H9 (cell line): ENCODE measurements around the gene CEP170B. TPM values are rescaled to one million over a fixed set of nuclear protein-coding genes. Genes with fewer than 3 reads are reported as not detected.

ENCODE experiments used
- DNase-seq: peaks from one replicate; pipeline ENCODE4 v3.0.0-alpha.2; 2017
- H2AFZ ChIP-seq: one replicate; pipeline ENCODE4 v1.6.1; 2013; ENCODE audit warnings: mild to moderate bottlenecking, low read length, control low read depth, moderate library complexity
- H2AK5ac ChIP-seq: 2 replicates; pipeline ENCODE4 v1.6.1; 2013; ENCODE audit warnings: low read length, control low read depth, mixed read lengths; ENCODE audit not compliant: insufficient read length
- H2BK120ac ChIP-seq: one replicate; pipeline ENCODE4 v1.6.1; 2013; ENCODE audit warnings: low read depth, mild to moderate bottlenecking, low read length, control low read depth, inconsistent platforms; ENCODE audit not compliant: poor library complexity, severe bottlenecking
- H2BK12ac ChIP-seq: 2 replicates; pipeline ENCODE4 v1.6.1; 2013; ENCODE audit warnings: low read length, control low read depth, mixed read lengths, low read depth; ENCODE audit not compliant: insufficient read length
- H2BK15ac ChIP-seq: 2 replicates; pipeline ENCODE4 v1.6.1; 2013; ENCODE audit warnings: low read depth, low read length, control low read depth
- H2BK20ac ChIP-seq: one replicate; pipeline ENCODE4 v1.6.1; 2013; ENCODE audit warnings: low read depth, mild to moderate bottlenecking, low read length, control low read depth, inconsistent platforms; ENCODE audit not compliant: poor library complexity, severe bottlenecking
- H2BK5ac ChIP-seq: 2 replicates; pipeline ENCODE4 v1.6.1; 2013; ENCODE audit warnings: low read length, control low read depth, mixed read lengths; ENCODE audit not compliant: insufficient read length
- H3K14ac ChIP-seq: 2 replicates; pipeline ENCODE4 v1.6.1; 2013; ENCODE audit warnings: low read length, control low read depth; ENCODE audit not compliant: insufficient read depth
- H3K18ac ChIP-seq: 2 replicates; pipeline ENCODE4 v1.6.1; 2013; ENCODE audit warnings: low read depth, mild to moderate bottlenecking, mixed read lengths, low read length, control low read depth; ENCODE audit not compliant: insufficient read length
- H3K23ac ChIP-seq: 2 replicates; pipeline ENCODE4 v1.6.1; 2013; ENCODE audit warnings: low read length, control low read depth, mixed read lengths, low read depth; ENCODE audit not compliant: insufficient read length
- H3K23me2 ChIP-seq: 2 replicates; pipeline ENCODE4 v1.6.1; 2013; ENCODE audit warnings: low read depth, mild to moderate bottlenecking, mixed read lengths, low read length, control low read depth; ENCODE audit not compliant: insufficient read length, poor library complexity, severe bottlenecking
- H3K27ac ChIP-seq: 2 replicates; pipeline ENCODE4 v1.5.1; 2013; ENCODE audit warnings: low read length, control low read depth, mixed read lengths, low read depth; ENCODE audit not compliant: insufficient read length
- H3K27me3 ChIP-seq: 2 replicates; pipeline ENCODE4 v1.6.1; 2013; ENCODE audit warnings: low read length, control low read depth, inconsistent platforms; ENCODE audit not compliant: insufficient read depth
- H3K4ac ChIP-seq: 2 replicates; pipeline ENCODE4 v1.6.1; 2013; ENCODE audit warnings: low read depth, mild to moderate bottlenecking, control low read depth, inconsistent platforms, low read length, moderate library complexity
- H3K4me1 ChIP-seq: 2 replicates; pipeline ENCODE4 v1.6.1; 2013; ENCODE audit warnings: low read length, control low read depth, inconsistent platforms; ENCODE audit not compliant: insufficient read depth
- H3K4me2 ChIP-seq: 2 replicates; pipeline ENCODE4 v1.6.1; 2013; ENCODE audit warnings: low read length, control low read depth, mixed read lengths; ENCODE audit not compliant: insufficient read length, insufficient read depth
- H3K56ac ChIP-seq: 2 replicates; pipeline ENCODE4 v1.6.1; 2013; ENCODE audit warnings: low read depth, mild to moderate bottlenecking, mixed read lengths, low read length, control low read depth; ENCODE audit not compliant: insufficient read length
- H3K79me1 ChIP-seq: 2 replicates; pipeline ENCODE4 v1.6.1; 2013; ENCODE audit warnings: low read depth, mild to moderate bottlenecking, moderate library complexity, low read length, control low read depth, inconsistent platforms; ENCODE audit not compliant: insufficient read depth, poor library complexity, severe bottlenecking
- H3K79me2 ChIP-seq: 2 replicates; pipeline ENCODE4 v1.6.1; 2013; ENCODE audit warnings: low read length, control low read depth, inconsistent platforms; ENCODE audit not compliant: insufficient read depth
- H3K9ac ChIP-seq: 2 replicates; pipeline ENCODE4 v1.6.1; 2013; ENCODE audit warnings: low read length, control low read depth, mixed read lengths; ENCODE audit not compliant: insufficient read length; ENCODE audit errors: extremely low read depth
- H3K9me3 ChIP-seq: one replicate; pipeline ENCODE4 v1.6.1; 2013; ENCODE audit warnings: low read depth, low read length, inconsistent platforms; ENCODE audit not compliant: control insufficient read depth
- H3T11ph ChIP-seq: one replicate; pipeline ENCODE4 v1.6.1; 2013; ENCODE audit warnings: mild to moderate bottlenecking, low read length, control low read depth, inconsistent platforms
- H4K20me1 ChIP-seq: one replicate; pipeline ENCODE4 v1.6.1; 2013; ENCODE audit not compliant: control insufficient read depth, insufficient read length, insufficient read depth
- H4K5ac ChIP-seq: 2 replicates; pipeline ENCODE4 v1.6.1; 2013; ENCODE audit warnings: low read depth, mild to moderate bottlenecking, mixed read lengths, low read length, control low read depth; ENCODE audit not compliant: insufficient read length
- H4K8ac ChIP-seq: replicated peaks from 2 replicates; pipeline ENCODE4 v1.6.1; 2013; ENCODE audit warnings: low read length, control low read depth, mixed read lengths, low read depth; ENCODE audit not compliant: insufficient read length
- H4K91ac ChIP-seq: 2 replicates; pipeline ENCODE4 v1.6.1; 2013; ENCODE audit warnings: low read depth, mild to moderate bottlenecking, moderate library complexity, mixed read lengths, low read length, control low read depth; ENCODE audit not compliant: insufficient read length
- H3K27ac Mint-ChIP-seq, 3 experiments: 2 replicates in 2 of 3; 3 replicates in 1 of 3; pipeline ENCODE4 v1.8.0; 2020 to 2021; ENCODE audit warnings: mixed read lengths in 3 of 3, mild to moderate bottlenecking in 1 of 3, moderate library complexity in 1 of 3
- H3K27me3 Mint-ChIP-seq: 2 replicates; pipeline ENCODE4 v1.8.0; 2021; ENCODE audit warnings: low read depth, mild to moderate bottlenecking, moderate library complexity, mixed read lengths
- H3K36me3 Mint-ChIP-seq, 3 experiments: 2 replicates in 2 of 3; 3 replicates in 1 of 3; pipeline ENCODE4 v1.8.0; 2020 to 2021; ENCODE audit warnings: low read depth in 3 of 3, mixed read lengths in 3 of 3; ENCODE audit not compliant: insufficient read depth in 1 of 3
- H3K4me1 Mint-ChIP-seq, 2 experiments: 2 replicates each; pipeline ENCODE4 v1.8.0; 2020; ENCODE audit warnings: mixed read lengths in 2 of 2
- H3K4me3 Mint-ChIP-seq, 2 experiments: 2 replicates in 1 of 2; 3 replicates in 1 of 2; pipeline ENCODE4 v1.8.0; 2020 to 2021; ENCODE audit warnings: mild to moderate bottlenecking in 2 of 2, mixed read lengths in 2 of 2, moderate library complexity in 1 of 2
- H3K9me3 Mint-ChIP-seq, 2 experiments: 2 replicates in 1 of 2; 3 replicates in 1 of 2; pipeline ENCODE4 v1.8.0; 2020; ENCODE audit warnings: mild to moderate bottlenecking in 2 of 2, mixed read lengths in 2 of 2, moderate library complexity in 1 of 2
- CTCF ChIP-seq: fragments of 200-600 bp; sonication (generic); conservative IDR thresholded peaks from 3 replicates; pipeline ENCODE4 v1.8.0; 2021; ENCODE audit warnings: antibody characterized with exemption, mild to moderate bottlenecking
- WGBS: extraction: QIAGEN DNeasy Blood & Tissue Kit; methylation state at CpG from one replicate; pipeline ENCODE4 v1.1.7; 2013; ENCODE audit warnings: missing lambda C conversion rate, low lambda C conversion rate, mixed read lengths; ENCODE audit not compliant: insufficient read length; ENCODE audit errors: extremely low coverage; 5-methylcytosine and 5-hydroxymethylcytosine counted together
- total RNA-seq: library from RNA; stranded (reverse); gene quantifications from 2 replicates; pipeline ENCODE4 v1.2.1, GENCODE V29; 2021

The CEP170B gene
- total RNA-seq, 1 experiment from 2014 or later, result 28.8 TPM

DNA sequence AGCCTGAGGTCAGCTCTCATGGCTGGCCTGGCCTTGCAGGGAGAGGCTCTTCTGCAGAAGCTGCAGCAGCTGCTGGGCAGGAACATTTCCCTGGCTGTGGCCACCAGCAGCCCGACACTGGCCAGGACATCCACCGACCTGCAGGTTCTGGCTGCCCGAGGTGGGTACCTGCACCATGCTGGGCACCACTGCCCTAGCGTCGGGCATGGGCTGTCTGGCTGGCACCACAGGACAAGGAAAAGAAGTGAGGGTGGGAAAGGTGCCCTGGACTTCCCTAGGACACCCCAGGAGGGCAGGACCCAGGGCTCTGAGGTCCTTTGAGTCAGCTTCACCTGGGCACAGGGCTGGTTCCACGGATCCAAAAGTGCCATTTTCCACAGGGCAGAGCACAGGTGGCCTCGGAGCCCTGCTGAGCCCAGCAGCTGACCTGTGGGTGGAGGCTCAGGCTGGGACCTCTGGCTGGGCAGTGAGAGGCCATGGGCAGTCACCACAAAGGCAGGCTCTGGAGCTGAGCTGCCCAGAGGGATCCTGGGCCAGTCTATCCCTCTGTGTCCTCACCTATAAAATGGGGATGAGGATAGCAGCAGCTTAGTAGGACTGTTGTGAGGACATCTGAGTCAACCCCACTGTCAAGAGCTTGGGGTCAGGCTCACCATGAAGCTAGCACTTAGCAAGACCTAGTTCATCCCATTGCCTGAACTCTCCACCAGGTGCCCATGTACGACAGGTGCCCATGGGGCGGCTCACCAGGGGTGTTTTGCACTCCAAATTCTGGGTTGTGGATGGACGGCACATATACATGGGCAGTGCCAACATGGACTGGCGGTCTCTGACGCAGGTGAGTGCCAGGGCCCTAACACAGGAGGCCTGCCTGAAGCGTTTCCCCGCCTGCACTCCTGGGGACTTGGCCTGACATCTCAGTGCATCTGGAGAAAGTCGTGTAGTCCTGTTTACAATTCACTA lies 64.5 kb downstream of the CEP170B start:
- Histone ChIP-seq H3K79me1 (no peaks in the 10 kb centered on the region), H3K18ac (no peak overlapping the region), H2BK5ac (no peak overlapping the region), H3K4me1 (no peaks in the 10 kb centered on the region; the same call in 1 of the 2 replicates), H3K27ac (no peak overlapping the region), H3K56ac (no peak overlapping the region), H3K14ac (no peak overlapping the region), H2AK5ac (no peak overlapping the region), H4K91ac (no peak overlapping the region), H3K9me3 (no peaks in the 10 kb centered on the region), H4K8ac (no peak overlapping the region), H2BK120ac (no peak overlapping the region), H3K23me2 (no peaks in the 10 kb centered on the region), H3K9ac (no peak overlapping the region), H4K20me1 (no peaks in the 10 kb centered on the region), H4K5ac (no peak overlapping the region), H3K27me3 (peaks cover 26% of the 10 kb centered on the region; the same call in 1 of the 2 replicates), H2BK20ac (no peak overlapping the region), H3K23ac (no peak overlapping the region), H3K4me2 (no peak overlapping the region), H3T11ph (no peak overlapping the region), H3K4ac (no peak overlapping the region), H3K79me2 (no peaks in the 10 kb centered on the region), H2AFZ (no peak overlapping the region), H2BK12ac (no peak overlapping the region), H2BK15ac (no peak overlapping the region)
- WGBS, result no CpG with 5 or more reads among the region's 15 CpGs
- TF ChIP-seq CTCF, result no peak
- DNase-seq, result no peak
- Mint-ChIP-seq H3K27ac (no peak overlapping the region; a peak in 1 of 7 replicates), H3K36me3 (no peaks in the 10 kb centered on the region), H3K9me3 (no peaks in the 10 kb centered on the region; a peak in 1 of 5 replicates), H3K4me1 (peaks cover 4 to 11% of the 10 kb centered on the region in 2 experiments; a peak in 3 of 4 replicates), H3K4me3 (no peak overlapping the region), H3K27me3 (peaks cover 52% of the 10 kb centered on the region)
